Left cardiac atrium (tissue), 4 donors: ENCODE data around the gene ERMAP. TPM values are rescaled to one million over a fixed set of nuclear protein-coding genes. Genes with fewer than 3 reads are reported as not detected.
A peak's percentile ranks its signal among the peaks of the same experiment; 100 is the strongest.

Experiments
- ATAC-seq, 2 donors: fragments of 200-7000 bp; cut with Tn5 transposase; one replicate each; pipeline ENCODE4 v1.9.1; 2020; ENCODE audit warnings: mild to moderate bottlenecking in 2 of 2, moderate library complexity in 2 of 2
- DNase-seq: peaks from one replicate; pipeline ENCODE4 v3.0.0-alpha.2; 2020
- intact Hi-C, 2 donors: fragments of 100-400 bp; cut with DNase I; formaldehyde crosslinking; loops; one replicate each; pipeline versions ENCODE4 v1.14.1 to v1.15.1; 2022 to 2023
- long read RNA-seq: library from polyadenylated mRNA; unstranded; transcript quantifications from one replicate; pipeline ENCODE4 v2.0.0, GENCODE V29; 2021
- total RNA-seq, 2 donors: library from RNA; stranded (reverse); fragmentation: NEBNext Ultra II Directional; extraction: Animal tissue kit (Norgen Biotek cat#: 25700); gene quantifications; one replicate each; pipeline ENCODE4 v1.2.1, GENCODE V29; 2021
- donor health status: DM: no; HTN: yes; CAD: no.
- donor health status: DM: no; HTN: yes; CAD: no; lungs with severe emphysema.
- donor health status: DM: yes; HTN: yes; CAD: no.
- donor health status: Dilated cardiomyopathy.

Gene ERMAP, protein sequence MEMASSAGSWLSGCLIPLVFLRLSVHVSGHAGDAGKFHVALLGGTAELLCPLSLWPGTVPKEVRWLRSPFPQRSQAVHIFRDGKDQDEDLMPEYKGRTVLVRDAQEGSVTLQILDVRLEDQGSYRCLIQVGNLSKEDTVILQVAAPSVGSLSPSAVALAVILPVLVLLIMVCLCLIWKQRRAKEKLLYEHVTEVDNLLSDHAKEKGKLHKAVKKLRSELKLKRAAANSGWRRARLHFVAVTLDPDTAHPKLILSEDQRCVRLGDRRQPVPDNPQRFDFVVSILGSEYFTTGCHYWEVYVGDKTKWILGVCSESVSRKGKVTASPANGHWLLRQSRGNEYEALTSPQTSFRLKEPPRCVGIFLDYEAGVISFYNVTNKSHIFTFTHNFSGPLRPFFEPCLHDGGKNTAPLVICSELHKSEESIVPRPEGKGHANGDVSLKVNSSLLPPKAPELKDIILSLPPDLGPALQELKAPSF
- total RNA-seq, result 1 to 10 TPM; 4.0 to 4.3 TPM
- long read RNA-seq, partial matches to known transcripts, result 0 of 4 reads
- long read RNA-seq, other reads (novel, unspliced or antisense), result 4 of 4 reads

DNA sequence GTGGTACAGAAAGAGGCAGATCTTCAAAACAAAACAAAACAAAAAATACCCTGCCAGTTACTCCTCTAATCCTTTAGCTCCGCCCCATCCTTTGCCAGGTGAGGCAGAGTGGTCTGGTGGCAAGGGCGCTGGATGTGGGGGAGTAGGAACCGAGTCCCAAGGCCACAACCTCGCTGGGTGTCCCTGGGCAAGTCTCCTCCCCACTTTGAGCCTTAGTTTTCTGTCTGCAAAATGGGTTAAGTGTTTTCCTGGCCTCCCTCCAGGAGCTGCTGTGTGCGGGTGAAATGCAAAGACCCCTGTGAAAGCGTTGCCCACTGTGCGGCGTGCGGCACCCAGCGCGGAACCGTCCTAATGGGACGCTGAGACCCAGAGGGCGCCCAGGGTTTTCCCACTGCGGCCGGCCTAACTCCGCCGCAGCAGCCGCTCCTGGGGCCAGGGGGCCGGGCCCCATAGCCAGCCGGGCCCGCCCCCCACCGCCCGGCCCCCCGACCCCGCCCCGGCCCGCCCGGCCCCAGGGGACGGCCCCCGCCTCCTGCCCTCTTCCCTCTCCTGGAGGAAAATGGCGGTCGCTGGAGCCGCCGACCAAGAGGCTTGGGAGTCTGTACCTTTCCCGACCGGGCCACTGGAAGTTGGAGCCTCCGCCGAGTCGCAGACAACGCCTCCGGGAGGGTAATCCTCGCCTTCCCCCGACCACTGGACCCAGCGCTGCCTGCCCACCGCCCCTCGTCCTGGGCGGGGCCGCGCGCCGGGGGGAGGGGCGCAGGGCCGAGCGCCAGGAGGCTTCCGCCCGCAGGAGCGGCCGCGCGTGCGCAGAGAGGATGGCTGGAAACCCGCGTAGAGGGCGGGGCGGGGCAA lies at the start of gene ERMAP, which contains the start of gene SVBP:
Gene ERMAP (plus strand): TSS at position 538 of the 855 bp plus-strand sequence. CDS start 13,327 bp downstream, outside the sequence.
Gene SVBP (minus strand): TSS at position 813 of the 855 bp plus-strand sequence. CDS start 853 bp downstream, outside the sequence.
- intact Hi-C loops, result loop anchor here in 1 of 2 donors (5.0 kb wide), 1 partner anchor 50 kb away; the partner anchor contains the start of genes C1orf50 and P3H1
- peak; percentile 93 for DNase-seq
- peak; percentile 99 for ATAC-seq

DNA sequence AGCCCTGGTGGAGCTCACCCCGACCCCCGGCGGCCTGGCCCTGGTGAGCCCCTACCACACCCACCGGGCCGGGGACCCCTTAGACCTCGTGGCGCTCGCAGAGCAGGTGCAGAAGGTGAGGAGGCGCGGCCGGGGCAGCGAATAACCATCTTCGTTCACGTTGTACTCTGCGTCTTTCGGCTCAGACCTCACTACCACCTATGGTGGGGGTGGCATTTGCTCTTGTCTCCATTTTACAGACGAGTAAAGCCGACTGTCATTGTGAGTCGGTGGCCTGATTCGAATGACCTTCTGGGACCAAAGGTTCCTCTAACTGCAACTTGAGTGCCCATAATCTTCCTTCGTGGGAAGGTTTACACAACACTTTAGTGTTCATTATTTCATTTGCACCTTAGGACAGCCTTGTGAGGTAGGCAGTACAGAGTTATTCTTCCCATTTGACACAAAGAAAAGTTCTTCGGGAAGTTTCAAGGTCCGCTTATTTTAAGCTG lies 49.4 kb upstream of the ERMAP start:
- DNase-seq (no peak), ATAC-seq (peak; percentile 25 to 39)
- intact Hi-C loops, result loop anchor here in 1 of 2 donors (5.0 kb wide), 1 partner anchor 50 kb away; the partner anchor contains the start of genes ERMAP and SVBP

DNA sequence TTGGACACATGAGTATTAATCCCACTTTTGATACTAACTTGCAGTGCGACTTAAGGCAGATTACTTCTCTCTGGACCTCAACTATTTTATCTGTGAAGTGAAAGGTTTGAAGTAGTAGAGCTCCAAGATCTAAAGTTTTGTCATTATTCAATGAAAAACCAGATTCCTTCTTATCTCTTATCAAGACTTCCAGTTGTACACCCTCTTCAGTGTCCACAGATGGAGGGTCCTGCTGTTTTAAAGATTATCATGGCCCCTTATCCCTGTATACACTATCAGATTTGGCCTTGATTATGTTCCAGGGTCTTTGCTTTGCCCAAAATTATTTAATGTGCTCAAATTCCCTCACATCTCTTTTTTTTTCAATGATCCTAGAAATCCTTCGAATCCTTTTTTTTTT lies 48.8 kb upstream of the ERMAP start:
- ATAC-seq, result no peak
- no peak for DNase-seq
- intact Hi-C loops, result loop anchor here in 1 of 2 donors (5.0 kb wide), 1 partner anchor 49 kb away; the partner anchor contains the start of genes ERMAP and SVBP

DNA sequence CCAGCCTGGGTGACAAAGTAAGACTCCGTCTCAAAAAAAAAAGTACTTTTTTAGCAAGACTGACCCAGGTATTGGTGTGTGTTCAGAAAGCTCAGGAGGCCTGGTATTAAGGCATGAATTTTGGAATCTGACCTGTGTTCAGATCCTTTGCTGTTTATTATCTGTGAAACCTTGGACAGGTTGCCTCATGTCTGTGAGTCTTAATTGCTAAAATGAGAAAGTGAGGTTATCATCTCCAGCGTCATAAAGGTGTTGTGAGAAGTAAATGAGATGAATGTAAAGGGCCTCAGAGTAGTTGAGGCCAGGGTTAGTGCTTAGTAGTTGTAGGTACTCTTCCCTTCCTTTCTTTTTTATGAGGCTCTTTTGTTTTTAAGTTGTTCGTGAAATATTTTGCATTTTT lies 47.1 kb upstream of the ERMAP start:
- no peak for ATAC-seq
- DNase-seq, result no peak
- intact Hi-C loops, result loop anchor here (5.0 to 10.0 kb wide), 2 partner anchors 47 to 305 kb away; partner anchors contain the start of genes ERMAP (in 1 of the 2) and SVBP (in 1 of the 2)

DNA sequence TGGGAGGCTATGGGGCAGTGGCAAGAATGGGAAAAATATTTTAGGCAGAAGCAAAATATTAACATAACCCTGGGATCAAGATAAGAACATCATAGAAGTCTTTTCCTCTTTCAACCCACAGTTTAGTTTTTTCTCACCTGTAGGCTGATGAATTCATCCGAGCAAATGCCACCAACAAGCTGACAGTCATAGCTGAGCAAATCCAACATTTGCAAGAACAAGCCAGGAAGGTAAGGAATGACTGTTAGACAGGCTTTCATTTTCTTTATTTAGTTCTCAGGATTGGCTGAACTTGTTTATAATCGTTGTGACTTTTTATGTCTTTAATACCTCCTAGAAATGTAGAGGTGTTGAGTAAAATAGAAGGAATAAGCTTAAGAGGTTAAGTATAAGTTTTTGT lies 43.5 kb upstream of the ERMAP start:
- DNase-seq, result no peak
- intact Hi-C loops, result loop anchor here in 1 of 2 donors (10.0 kb wide), 1 partner anchor 301 kb away; no protein-coding TSS in a partner anchor
- no peak for ATAC-seq

DNA sequence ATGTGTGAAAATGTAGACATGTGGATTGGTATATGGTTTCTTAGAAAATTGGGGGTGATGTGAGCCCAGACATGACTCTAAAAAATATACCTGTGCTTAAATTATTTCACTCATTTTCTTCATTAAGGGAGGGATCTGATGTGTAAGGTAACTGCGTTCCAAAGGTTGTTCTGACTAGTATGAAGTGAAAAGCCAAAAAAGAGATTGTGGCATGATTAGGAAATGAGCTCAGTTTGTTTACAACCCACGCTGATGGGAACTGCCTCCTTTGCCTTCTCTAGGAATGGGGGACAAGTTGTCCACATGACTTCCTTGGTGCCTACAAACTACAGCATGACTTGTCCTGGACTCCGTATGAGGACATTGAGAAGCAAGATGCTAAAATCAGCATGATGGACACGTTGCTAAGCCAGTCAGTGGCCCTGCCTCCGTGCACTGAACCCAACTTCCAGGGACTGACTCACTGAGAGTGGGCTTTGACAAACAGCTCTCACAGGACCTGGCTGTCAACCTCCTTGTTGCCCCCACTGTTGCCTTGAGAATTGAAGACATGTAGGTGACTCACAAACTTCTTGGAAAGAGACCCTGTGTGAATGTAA lies 41.9 kb upstream of the ERMAP start:
- DNase-seq (no peak), ATAC-seq (no peak)
- intact Hi-C loops, result loop anchor here (5.0 to 10.0 kb wide), 3 partner anchors 142 to 300 kb away; no protein-coding TSS in a partner anchor

DNA sequence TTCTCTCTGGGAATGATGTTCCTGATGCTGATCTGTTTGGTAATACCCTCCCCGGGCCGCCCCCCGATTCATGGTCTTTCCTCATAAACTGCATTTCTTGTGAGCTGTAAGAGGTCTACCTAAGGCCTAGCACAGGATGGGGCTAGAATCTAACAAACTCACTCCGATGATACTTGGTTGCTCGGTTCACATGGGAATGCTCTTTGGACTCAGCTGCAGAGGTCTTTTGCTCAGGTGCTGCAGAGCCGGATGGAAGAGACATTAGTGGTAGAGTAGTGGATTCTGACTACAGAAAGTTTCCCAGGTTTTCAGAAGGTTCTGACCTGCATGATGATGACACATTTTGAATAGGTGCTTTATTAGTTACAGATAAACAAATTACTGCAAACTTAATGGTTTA lies 40.4 kb upstream of the ERMAP start:
- DNase-seq, result no peak
- ATAC-seq, result no peak
- intact Hi-C loops, result loop anchor here (5.0 to 10.0 kb wide), 3 partner anchors 141 to 298 kb away; no protein-coding TSS in a partner anchor

DNA sequence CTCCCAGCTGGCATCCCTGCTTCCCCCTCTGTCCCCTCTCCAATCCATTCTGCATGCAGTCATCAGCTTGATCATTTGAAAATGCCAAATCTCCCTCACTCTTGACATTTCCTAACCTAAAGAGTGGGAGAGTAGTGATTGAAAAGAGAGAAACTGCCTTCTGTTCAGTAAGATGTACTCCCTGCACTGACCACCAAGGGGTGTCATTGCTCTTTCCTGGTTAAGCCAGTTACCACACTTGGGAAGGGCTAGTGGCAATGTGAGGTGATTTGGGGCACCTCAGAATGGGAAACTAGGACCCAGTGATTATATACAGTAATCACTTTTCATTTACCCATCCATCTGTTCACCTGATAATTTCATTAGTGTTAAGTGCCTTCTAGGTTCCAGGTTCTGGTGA lies 39.1 kb upstream of the ERMAP start:
- ATAC-seq (peak; percentile 35 to 70), DNase-seq (no peak)
- intact Hi-C loops, result loop anchor here (5.0 to 10.0 kb wide), 3 partner anchors 139 to 297 kb away; no protein-coding TSS in a partner anchor

DNA sequence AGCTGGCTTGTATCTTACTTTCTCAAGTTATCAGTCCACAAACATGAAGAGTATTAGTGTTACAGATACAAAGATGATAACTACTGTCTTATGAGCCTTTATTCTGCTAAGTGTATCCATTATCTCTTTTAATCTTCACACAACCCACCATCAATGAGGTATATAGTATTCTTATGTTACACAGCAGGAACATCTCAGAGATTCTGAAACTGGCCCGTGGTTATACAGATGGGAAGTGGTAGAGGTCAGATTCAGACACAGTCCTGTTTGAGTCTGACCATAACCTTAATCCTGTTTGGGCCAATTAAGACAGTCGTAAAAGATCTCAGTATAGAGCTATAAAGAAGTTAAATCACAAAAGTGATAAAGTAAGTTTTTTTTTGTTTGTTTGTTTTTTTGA lies 37.2 kb upstream of the ERMAP start:
- intact Hi-C loops, result loop anchor here (5.0 to 10.0 kb wide), 3 partner anchors 138 to 295 kb away; no protein-coding TSS in a partner anchor
- ATAC-seq, result no peak
- no peak for DNase-seq

DNA sequence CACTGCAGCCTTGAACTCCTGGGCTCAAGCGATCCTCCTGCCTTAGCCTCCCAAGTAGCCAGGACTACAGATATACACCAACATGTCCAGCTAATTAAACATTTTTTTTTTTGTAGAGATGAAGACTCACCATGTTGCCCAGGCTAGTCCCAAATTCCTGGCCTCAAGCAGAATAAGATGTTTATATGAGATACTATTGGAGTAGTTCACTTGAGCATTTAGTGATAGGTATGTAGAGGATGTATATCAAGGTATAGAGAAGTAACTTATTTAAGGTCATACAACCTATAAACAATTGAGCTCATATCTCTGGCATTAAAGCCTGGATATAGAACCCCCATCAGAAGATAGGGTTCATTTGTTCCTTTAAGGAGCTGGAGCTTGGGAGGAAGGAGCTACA lies 36.7 kb upstream of the ERMAP start:
- intact Hi-C loops, result no loop called here
- ATAC-seq, result no peak
- DNase-seq, result no peak

DNA sequence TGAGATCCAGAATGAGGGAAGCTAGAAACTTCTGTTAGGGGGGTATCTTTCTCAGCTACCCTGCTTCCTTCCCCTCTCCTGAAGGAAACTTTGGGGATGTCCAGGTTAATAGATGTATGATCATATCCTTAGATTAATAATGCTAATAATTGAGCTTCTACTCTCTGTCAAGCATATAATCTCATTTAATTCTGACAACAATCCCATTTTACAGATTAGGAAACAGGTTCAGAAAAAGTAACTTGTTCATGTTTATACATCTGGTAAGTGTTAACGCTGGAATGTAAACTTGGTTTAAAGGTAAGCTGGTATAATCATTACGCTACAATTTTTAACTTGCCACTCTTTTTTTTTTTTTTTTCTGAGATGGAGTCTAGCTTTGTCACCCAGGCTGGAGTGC lies 33.8 kb upstream of the ERMAP start:
- intact Hi-C loops, result no loop called here
- DNase-seq, result no peak
- ATAC-seq, result no peak

DNA sequence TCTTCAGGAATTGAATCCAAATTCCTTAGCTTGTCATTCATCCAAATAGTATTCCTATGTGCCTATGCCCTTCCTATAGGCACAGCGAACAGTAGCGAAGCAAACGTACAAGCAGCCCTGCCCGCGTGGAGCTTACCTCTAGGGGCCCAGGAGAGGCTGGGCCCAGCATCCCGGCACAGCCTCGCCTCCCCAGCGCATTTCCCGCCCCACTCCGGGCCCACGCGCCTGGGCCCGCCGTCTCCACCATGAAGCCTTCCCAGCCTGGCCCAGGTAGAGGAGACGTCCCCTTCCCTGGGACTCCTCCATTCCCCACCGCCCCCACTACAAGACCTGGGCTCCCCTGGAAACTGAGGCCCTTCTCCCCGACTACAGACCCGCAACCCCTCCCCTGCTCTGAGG lies 32.4 kb upstream of the ERMAP start:
- DNase-seq, result no peak
- intact Hi-C loops, result no loop called here
- ATAC-seq, result no peak

DNA sequence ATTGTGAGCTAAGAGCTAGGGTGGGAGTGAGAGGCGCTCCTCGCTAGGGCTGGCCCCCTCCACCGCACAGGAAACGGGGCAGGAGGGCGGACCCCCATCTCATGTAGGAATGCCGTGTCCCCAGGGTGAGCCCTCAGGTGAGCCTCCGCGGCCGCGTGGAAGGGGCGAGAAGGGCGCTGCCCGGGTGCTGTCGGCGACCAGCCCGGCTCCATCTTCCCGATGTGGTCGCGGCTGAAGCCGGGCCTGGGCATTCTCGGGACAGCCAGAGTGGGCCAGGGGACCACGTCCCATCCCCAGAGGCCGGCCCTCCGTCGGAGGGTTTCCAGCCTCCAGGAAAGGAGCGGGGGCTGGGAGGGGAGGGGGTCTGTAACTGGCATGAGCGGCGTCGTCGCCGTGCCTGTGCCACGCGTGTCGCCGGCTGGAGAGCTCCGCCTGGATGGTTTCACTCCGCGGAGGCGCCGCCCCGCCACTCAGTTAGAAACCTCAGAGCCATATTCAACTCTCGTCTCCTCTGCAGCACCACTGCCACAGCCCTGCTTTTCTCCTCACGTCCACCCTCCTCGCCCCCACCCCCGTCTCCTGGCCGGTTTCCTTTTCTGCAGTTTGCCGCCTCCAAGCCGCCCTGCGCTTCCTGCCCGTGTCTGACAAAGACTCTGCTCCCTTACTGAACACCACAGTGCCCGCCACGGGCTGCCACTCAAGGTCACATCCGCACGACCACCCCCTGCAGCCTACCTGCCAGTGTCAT lies 31.8 kb upstream of the ERMAP start, which contains the start of gene TMEM269:
Gene TMEM269 (plus strand): TSS at position 46 of the 748 bp plus-strand sequence. CDS start 4,903 bp downstream, outside the sequence.
- ATAC-seq, result peak; percentile 59 to 69
- peak; percentile 40 for DNase-seq
- intact Hi-C loops, result no loop called here

DNA sequence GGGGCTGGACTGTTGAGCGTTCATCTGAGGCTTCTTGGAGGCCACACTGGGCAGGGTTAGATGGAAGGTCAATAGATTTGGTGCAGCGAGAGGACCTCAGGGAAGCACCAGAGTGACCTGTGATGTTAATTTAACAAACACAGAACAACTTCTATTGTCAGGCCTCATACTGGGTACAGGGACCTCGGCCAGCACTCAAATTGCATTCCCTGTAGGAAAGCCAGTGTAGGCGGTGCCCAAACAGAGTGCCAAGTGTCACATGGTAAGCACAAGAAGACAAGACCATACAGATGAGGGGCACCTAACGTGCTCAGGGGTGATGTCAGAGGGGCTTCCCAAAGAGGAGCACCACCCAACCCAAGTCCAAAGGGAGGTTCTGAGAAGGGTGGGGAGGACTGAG lies 30.8 kb upstream of the ERMAP start:
- ATAC-seq, result no peak
- no peak for DNase-seq
- intact Hi-C loops, result no loop called here

DNA sequence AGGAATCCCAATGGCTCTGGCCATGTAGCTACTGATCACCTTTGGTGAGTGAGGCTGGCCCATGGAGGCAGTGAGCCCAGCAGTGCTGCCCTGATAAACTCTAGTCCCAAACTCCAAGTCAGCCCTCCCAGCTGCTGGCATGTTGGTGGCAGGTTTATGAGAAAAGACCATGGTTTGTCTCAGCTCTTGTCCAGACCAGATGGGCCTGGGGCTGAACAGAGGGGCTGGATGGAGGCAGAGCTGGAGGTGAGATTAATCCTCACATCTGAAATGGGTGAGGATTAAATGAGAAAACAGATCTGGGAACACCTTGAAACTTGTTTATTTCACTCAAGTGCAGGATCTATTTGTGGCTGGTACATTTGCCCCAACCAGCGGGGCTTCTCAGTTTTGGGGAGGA lies 28.9 kb upstream of the ERMAP start:
- DNase-seq (no peak), ATAC-seq (no peak)
- intact Hi-C loops, result no loop called here

DNA sequence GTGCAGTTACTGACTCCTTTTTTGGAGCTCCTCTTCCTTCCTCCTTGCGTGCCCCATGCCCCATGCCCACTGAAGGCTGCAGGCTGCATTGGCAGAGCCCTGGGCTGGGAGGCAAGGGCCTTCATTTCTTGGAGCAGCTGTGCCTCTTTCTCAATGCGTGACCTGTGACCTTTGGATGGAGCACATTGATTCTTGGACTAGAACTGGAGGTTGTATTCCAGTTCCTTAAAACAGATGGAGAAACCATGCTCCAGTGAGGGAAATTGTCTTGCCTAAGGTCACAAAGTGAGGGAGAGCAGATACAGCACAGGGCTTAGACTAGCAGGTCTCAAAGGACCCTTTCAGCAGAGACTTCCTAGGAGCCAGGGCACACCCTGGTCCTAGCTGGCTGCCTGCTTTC lies 23.1 kb upstream of the ERMAP start:
- intact Hi-C loops, result no loop called here
- ATAC-seq, result peak in 1 of 2 donors; percentile 77

DNA sequence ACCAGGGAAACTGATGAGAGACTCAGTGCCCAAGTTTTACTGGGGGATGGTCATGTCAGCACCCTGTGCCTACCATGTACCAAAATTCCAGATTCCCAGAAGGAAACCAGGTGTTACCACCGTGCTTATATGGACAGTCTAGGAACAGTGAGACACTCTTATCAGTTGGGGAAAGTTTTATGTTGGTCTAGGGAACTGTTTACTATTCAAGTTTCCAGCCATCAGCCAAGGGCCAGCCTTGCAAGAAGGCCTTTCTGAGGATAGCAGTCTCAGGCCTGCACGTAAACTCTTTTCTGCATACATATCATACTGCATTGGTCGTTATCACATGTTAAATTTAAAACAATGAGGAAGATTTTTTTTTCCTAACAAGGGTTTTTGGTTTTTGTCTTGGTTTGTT lies 19.5 kb upstream of the ERMAP start:
- DNase-seq (no peak), ATAC-seq (no peak)
- intact Hi-C loops, result no loop called here

More for the DNA sequence above, 23.1 kb upstream of the ERMAP start:
- DNase-seq, result no peak

DNA sequence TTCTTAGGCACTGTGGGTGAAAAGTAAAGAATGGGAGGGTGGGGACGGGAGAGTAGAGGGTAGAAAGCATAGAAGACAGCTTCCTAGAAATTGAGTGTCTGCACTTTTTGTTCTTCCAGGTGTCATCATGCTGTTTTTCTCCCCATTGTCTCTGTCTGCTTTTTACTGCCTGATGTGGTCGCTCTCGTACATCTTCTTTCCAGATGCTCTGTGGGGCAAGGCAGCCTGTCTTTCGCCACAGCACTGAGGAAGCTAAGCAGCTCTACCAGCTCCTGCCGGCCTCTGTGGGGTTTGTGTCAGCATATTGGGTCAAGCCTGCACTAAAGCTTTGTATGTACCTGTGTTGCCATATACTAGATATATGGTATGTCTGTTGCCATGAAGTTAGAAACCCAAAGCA lies 18.9 kb upstream of the ERMAP start:
- DNase-seq, result no peak
- ATAC-seq, result no peak
- intact Hi-C loops, result no loop called here
